ENCODE data around the gene SEZ6L. TPM values are rescaled to one million over a fixed set of nuclear protein-coding genes. Genes with fewer than 3 reads are reported as not detected.

Gene SEZ6L
- total and polyA plus RNA-seq, 9 donors: 0.10 to 0.32 (median 0.15) TPM; not detected in 3

GRCh38 chr22:26194877-26195276 is 25.6 kb downstream of the SEZ6L start:
- Histone ChIP-seq H3K27ac (no peak overlapping the region), H3K36me3 (no peaks in the 10 kb centered on the region), H3K9me3 (no peaks in the 10 kb centered on the region), H3K4me3 (no peak overlapping the region), H3K4me1 (ENCODE audit: insufficient read depth) (no peaks in the 10 kb centered on the region), H3K27me3 (no peaks in the 10 kb centered on the region)
- intact Hi-C loops (cut with DNase I): no loop called here
- 60 to 75% (median 61%) methylated on average over 2 of the region's 2 CpGs for WGBS, 3 donors
- no peak for DNase-seq
- TF ChIP-seq EP300 (IDR thresholded peaks at IDR 0.05) (no peak), CTCF (IDR thresholded peaks at IDR 0.05) (no peak), POLR2A (IDR thresholded peaks at IDR 0.05) (no peak)

GRCh38 chr22:26196657-26197056 is 27.4 kb downstream of the SEZ6L start:
- Histone ChIP-seq H3K9me3 (no peaks in the 10 kb centered on the region), H3K4me3 (no peak overlapping the region), H3K4me1 (ENCODE audit: insufficient read depth) (no peaks in the 10 kb centered on the region), H3K27ac (no peak overlapping the region), H3K27me3 (no peaks in the 10 kb centered on the region), H3K36me3 (no peaks in the 10 kb centered on the region)
- DNase-seq: no peak
- intact Hi-C loops (cut with DNase I): no loop called here
- WGBS, 3 donors: 47 to 63% (median 63%) methylated on average over 3 of the region's 3 CpGs
- TF ChIP-seq CTCF (IDR thresholded peaks at IDR 0.05): no peak
- TF ChIP-seq POLR2A (IDR thresholded peaks at IDR 0.05): no peak
- TF ChIP-seq EP300 (IDR thresholded peaks at IDR 0.05): no peak

- Histone ChIP-seq H3K36me3 (no peaks in the 10 kb centered on the region), H3K27me3 (no peaks in the 10 kb centered on the region), H3K9me3 (no peaks in the 10 kb centered on the region), H3K4me1 (ENCODE audit: insufficient read depth) (no peaks in the 10 kb centered on the region), H3K27ac (no peak overlapping the region), H3K4me3 (no peak overlapping the region)
- WGBS, 3 donors: 85 to 90% (median 88%) methylated on average over 1 of the region's 1 CpG
- TF ChIP-seq CTCF (IDR thresholded peaks at IDR 0.05) (no peak), POLR2A (IDR thresholded peaks at IDR 0.05) (no peak), EP300 (IDR thresholded peaks at IDR 0.05) (no peak)
- intact Hi-C loops (cut with DNase I): no loop called here
- no peak for DNase-seq
Measured at GRCh38 chr22:26197425-26197824, 28.2 kb downstream of the SEZ6L start.

DNA sequence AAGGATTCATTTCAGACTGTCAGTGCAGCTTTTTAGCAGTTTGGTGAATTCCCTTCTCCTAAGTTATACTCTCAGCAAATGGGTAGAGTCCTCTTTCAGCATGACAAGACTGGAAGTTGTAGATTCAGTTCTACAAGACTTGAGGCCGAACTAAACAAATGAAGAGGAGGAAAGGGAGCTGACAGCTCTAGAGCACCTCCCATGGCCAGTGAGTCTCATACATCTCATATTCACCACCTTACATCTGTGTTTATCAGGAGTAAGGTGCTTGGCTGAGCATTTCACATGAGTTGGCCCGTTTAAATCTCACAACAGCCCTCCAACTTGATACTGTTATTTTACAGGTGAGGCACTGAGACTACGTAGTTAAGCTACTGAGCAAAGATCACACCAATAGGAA is 30.4 kb downstream of the SEZ6L start:
- Histone ChIP-seq H3K9me3 (no peaks in the 10 kb centered on the region), H3K4me3 (no peak overlapping the region), H3K36me3 (no peaks in the 10 kb centered on the region), H3K4me1 (ENCODE audit: insufficient read depth) (no peaks in the 10 kb centered on the region), H3K27me3 (no peaks in the 10 kb centered on the region), H3K27ac (no peak overlapping the region)
- no peak for TF ChIP-seq EP300 (IDR thresholded peaks at IDR 0.05)
- TF ChIP-seq POLR2A (IDR thresholded peaks at IDR 0.05): no peak
- TF ChIP-seq CTCF (IDR thresholded peaks at IDR 0.05): no peak
- intact Hi-C loops (cut with DNase I): no loop called here
- DNase-seq: no peak
- 45 to 52% (median 50%) methylated on average over 3 of the region's 3 CpGs for WGBS, 3 donors

Measured in ovary (tissue), 9 donors.